ENCODE measurements around the gene INPP5B.

GRCh38 chr1:37915476-37916093, 31.3 kb downstream of the INPP5B start:
- TF ChIP-seq, protein P1, sequence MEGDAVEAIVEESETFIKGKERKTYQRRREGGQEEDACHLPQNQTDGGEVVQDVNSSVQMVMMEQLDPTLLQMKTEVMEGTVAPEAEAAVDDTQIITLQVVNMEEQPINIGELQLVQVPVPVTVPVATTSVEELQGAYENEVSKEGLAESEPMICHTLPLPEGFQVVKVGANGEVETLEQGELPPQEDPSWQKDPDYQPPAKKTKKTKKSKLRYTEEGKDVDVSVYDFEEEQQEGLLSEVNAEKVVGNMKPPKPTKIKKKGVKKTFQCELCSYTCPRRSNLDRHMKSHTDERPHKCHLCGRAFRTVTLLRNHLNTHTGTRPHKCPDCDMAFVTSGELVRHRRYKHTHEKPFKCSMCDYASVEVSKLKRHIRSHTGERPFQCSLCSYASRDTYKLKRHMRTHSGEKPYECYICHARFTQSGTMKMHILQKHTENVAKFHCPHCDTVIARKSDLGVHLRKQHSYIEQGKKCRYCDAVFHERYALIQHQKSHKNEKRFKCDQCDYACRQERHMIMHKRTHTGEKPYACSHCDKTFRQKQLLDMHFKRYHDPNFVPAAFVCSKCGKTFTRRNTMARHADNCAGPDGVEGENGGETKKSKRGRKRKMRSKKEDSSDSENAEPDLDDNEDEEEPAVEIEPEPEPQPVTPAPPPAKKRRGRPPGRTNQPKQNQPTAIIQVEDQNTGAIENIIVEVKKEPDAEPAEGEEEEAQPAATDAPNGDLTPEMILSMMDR (IDR thresholded peaks at IDR 0.05; ENCODE audit: low read length) = no peak
- TF ChIP-seq EZH2 (optimal IDR thresholded peaks at IDR 0.05; ENCODE audit: low read depth, low read length) = no peak
- no peak for TF ChIP-seq EZH2phosphoT487 (IDR thresholded peaks at IDR 0.05; ENCODE audit: low read length)

All from MM.1S (cell line).